Measurements from ENCODE around the gene GRM7.

GRM7 gene

GRCh38 chr3:7075117-7075516 lies 214.2 kb downstream of the GRM7 start:
- TF ChIP-seq, protein P1, sequence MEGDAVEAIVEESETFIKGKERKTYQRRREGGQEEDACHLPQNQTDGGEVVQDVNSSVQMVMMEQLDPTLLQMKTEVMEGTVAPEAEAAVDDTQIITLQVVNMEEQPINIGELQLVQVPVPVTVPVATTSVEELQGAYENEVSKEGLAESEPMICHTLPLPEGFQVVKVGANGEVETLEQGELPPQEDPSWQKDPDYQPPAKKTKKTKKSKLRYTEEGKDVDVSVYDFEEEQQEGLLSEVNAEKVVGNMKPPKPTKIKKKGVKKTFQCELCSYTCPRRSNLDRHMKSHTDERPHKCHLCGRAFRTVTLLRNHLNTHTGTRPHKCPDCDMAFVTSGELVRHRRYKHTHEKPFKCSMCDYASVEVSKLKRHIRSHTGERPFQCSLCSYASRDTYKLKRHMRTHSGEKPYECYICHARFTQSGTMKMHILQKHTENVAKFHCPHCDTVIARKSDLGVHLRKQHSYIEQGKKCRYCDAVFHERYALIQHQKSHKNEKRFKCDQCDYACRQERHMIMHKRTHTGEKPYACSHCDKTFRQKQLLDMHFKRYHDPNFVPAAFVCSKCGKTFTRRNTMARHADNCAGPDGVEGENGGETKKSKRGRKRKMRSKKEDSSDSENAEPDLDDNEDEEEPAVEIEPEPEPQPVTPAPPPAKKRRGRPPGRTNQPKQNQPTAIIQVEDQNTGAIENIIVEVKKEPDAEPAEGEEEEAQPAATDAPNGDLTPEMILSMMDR (conservative IDR thresholded peaks at IDR 0.05; ENCODE audit: low read depth, low read length): no peak
- DNase-seq (ENCODE audit: low read depth): no peak

GRCh38 chr3:7075901-7076300 lies 215.0 kb downstream of the GRM7 start:
- H3K4me3 ChIP-seq (ENCODE audit: low read length): no peak overlapping the region
- no peak for DNase-seq (ENCODE audit: low read depth)
- TF ChIP-seq, protein P1 (conservative IDR thresholded peaks at IDR 0.05; ENCODE audit: low read depth, low read length): no peak

More at GRCh38 chr3:7075117-7075516, 214.2 kb downstream of the GRM7 start:
- H3K4me3 ChIP-seq (ENCODE audit: low read length): no peak overlapping the region

DNA sequence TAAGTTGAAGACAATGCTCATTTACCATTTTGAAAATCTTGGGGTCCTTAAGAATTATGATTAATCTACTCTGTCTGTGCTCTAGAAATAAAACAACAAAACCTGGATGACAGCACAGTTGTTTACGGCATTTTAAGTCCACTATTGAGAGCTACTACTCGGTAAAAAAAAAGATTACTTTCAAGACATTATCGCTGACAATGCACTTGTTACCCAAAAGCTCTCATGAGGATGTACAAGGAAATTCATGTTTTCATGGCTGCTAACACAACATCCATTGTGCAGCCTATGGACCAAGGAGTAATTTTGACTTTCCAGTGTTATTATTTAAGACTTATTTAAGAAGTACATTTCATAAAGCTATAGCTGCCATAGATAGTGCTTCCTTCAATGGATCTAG lies 221.3 kb downstream of the GRM7 start:
- TF ChIP-seq, protein P1 (conservative IDR thresholded peaks at IDR 0.05; ENCODE audit: low read depth, low read length): no peak
- no peak for DNase-seq (ENCODE audit: low read depth)
- no peak overlapping the region for H3K4me3 ChIP-seq (ENCODE audit: low read length)

GRCh38 chr3:7086417-7086816 lies 225.5 kb downstream of the GRM7 start:
- TF ChIP-seq, protein P1 (conservative IDR thresholded peaks at IDR 0.05; ENCODE audit: low read depth, low read length): no peak
- DNase-seq (ENCODE audit: low read depth): no peak

GRCh38 chr3:7095116-7095515 lies 234.2 kb downstream of the GRM7 start:
- no peak for DNase-seq (ENCODE audit: low read depth)
- TF ChIP-seq, protein P1 (conservative IDR thresholded peaks at IDR 0.05; ENCODE audit: low read depth, low read length): no peak
- H3K4me3 ChIP-seq (ENCODE audit: low read length): no peak overlapping the region

More at GRCh38 chr3:7086417-7086816, 225.5 kb downstream of the GRM7 start:
- no peak overlapping the region for H3K4me3 ChIP-seq (ENCODE audit: low read length)

- DNase-seq (ENCODE audit: low read depth): no peak
- H3K4me3 ChIP-seq (ENCODE audit: low read length): no peak overlapping the region
- TF ChIP-seq, protein P1 (conservative IDR thresholded peaks at IDR 0.05; ENCODE audit: low read depth, low read length): no peak
Observed at GRCh38 chr3:7100136-7100535, 239.2 kb downstream of the GRM7 start.

- no peak for DNase-seq (ENCODE audit: low read depth)
- TF ChIP-seq, protein P1 (conservative IDR thresholded peaks at IDR 0.05; ENCODE audit: low read depth, low read length): no peak
- no peak overlapping the region for H3K4me3 ChIP-seq (ENCODE audit: low read length)
Observed at GRCh38 chr3:7106635-7107034, 245.7 kb downstream of the GRM7 start.
